GM13976 (cell line): Measurements from ENCODE around the gene GDI2.

Experiments
- DNase-seq: peaks from one replicate; pipeline ENCODE4 v3.0.0; 2012; ENCODE audit warnings: low spot score
- in situ Hi-C: fragments of 300-500 bp; cut with MboI; formaldehyde crosslinking; loops from one replicate; pipeline ENCODE4 v1.12.0; 2022; ENCODE audit warnings: low sequenced_read_pairs, mixed read lengths, inconsistent platforms; ENCODE audit not compliant: unreplicated experiment
- TF ChIP-seq, protein P1 (sequence below): IDR thresholded peaks from 2 replicates; pipeline ENCODE4 v1.5.1; 2012; ENCODE audit warnings: borderline replicate concordance, mild to moderate bottlenecking; ENCODE audit not compliant: insufficient read depth; ENCODE audit errors: extremely low read depth, missing control alignments, control extremely low read depth

The GDI2 gene

DNA sequence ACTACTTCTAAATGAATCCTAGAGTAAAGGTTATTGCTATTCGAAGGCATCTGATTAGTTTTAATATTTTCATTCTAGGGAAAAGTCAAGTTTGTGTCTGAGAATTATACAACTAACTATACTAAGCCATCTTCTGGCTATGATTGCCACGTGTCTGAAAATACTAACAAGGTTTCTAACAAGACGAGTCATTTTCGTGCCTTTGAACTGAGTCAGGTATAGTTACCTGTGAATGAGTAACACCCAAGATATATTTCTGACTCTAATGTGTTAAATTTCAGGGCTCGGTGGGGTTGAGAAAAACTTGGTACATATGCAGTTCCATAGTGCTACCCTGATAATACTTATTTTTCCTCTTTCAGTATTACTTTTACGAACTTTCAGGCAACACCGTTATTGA, 93.1 kb downstream of the GDI2 start:
- TF ChIP-seq, protein P1, sequence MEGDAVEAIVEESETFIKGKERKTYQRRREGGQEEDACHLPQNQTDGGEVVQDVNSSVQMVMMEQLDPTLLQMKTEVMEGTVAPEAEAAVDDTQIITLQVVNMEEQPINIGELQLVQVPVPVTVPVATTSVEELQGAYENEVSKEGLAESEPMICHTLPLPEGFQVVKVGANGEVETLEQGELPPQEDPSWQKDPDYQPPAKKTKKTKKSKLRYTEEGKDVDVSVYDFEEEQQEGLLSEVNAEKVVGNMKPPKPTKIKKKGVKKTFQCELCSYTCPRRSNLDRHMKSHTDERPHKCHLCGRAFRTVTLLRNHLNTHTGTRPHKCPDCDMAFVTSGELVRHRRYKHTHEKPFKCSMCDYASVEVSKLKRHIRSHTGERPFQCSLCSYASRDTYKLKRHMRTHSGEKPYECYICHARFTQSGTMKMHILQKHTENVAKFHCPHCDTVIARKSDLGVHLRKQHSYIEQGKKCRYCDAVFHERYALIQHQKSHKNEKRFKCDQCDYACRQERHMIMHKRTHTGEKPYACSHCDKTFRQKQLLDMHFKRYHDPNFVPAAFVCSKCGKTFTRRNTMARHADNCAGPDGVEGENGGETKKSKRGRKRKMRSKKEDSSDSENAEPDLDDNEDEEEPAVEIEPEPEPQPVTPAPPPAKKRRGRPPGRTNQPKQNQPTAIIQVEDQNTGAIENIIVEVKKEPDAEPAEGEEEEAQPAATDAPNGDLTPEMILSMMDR: no peak
- in situ Hi-C loops: no loop called here
- DNase-seq: no peak

DNA sequence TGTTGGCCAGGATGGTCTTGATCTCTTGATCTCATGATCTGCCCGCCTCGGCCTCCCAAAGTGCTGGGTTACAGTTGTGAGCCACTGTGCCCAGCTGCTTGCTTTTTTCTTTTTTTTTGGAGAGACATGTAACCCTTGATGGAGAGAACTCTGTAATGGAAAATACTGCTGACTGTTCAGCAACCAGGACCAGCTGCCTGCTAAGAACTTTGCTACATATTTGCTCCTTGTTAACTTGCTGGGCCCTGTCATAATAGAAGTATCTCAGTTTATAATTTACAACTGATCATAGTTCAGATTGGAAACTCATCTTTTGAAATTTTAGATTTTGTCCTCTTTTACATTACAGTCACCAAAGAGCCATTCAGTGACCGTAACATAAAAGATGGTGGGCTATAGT, 93.7 kb downstream of the GDI2 start:
- in situ Hi-C loops: no loop called here
- TF ChIP-seq, protein P1: no peak
- DNase-seq: no peak
